GM06990 (cell line): ENCODE data around the gene ZAP70.
"Not testable (repeated sequence)": the region's sequence is repeated elsewhere in the genome, so short reads cannot be mapped to it uniquely, and the experiment has no call there.

Source experiments
- DNase-seq: peaks from one replicate; pipeline ENCODE4 v3.0.0-alpha.2; 2011; ENCODE audit not compliant: insufficient read length; ENCODE audit errors: extremely low read depth
- H3K27me3 ChIP-seq: replicated peaks from 2 replicates; pipeline ENCODE4 v1.6.0; 2011; ENCODE audit warnings: low read length; ENCODE audit not compliant: control insufficient read depth, insufficient read depth
- H3K36me3 ChIP-seq: 2 replicates; pipeline ENCODE4 v1.5.1; 2011; ENCODE audit warnings: low read length; ENCODE audit not compliant: control insufficient read depth, insufficient read depth
- H3K4me3 ChIP-seq: replicated peaks from 2 replicates; pipeline ENCODE4 v1.5.1; 2011; ENCODE audit warnings: low read depth, mild to moderate bottlenecking, control low read depth, low read length
- CTCF ChIP-seq: IDR thresholded peaks from 2 replicates; pipeline ENCODE4 v1.5.1; 2011; ENCODE audit warnings: low read length, control low read depth, mild to moderate bottlenecking, inconsistent platforms; ENCODE audit not compliant: insufficient read depth, poor library complexity, severe bottlenecking

The ZAP70 gene

GRCh38 chr2:97706112-97706511 is 7.3 kb upstream of the ZAP70 start:
- no peaks in the 10 kb centered on the region for H3K36me3 ChIP-seq
- DNase-seq: no peak
- H3K4me3 ChIP-seq: no peak overlapping the region
- no peak for TF ChIP-seq CTCF
- no peaks in the 10 kb centered on the region for H3K27me3 ChIP-seq

DNA sequence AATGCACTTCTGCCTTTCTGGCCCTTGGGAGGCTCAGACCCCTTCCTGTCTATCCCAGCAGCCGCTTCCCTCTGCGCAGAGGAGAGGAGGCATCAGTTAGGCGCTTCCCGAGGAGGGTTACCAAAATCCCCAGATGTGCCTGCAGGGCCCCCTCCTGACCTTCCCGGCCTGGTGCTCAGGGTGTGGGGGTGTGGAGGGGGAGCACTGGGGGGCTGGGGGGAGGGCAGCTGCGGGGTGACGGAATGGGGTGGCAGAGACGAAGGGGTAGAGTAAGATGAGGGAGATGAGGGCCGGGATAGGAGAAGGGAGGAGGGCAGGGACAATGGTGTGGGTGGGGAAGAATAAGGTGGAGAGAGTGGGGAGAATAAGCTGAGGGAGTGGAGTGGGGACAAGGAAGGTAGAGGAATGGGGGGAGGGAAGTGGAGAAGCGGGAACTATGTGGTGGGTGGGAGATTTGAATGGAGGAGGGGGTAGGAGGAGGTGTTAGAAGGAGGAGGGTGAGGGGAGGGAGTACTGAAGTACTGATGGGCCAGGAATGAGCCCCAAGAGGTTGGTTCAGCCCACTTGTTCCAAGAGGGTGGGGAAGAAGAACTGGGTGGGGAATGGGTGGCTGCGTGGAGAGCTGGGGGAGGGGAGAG is 6.5 kb upstream of the ZAP70 start:
- no peaks in the 10 kb centered on the region for H3K27me3 ChIP-seq
- no peaks in the 10 kb centered on the region for H3K36me3 ChIP-seq
- DNase-seq: no peak
- no peak overlapping the region for H3K4me3 ChIP-seq
- no peak for TF ChIP-seq CTCF

DNA sequence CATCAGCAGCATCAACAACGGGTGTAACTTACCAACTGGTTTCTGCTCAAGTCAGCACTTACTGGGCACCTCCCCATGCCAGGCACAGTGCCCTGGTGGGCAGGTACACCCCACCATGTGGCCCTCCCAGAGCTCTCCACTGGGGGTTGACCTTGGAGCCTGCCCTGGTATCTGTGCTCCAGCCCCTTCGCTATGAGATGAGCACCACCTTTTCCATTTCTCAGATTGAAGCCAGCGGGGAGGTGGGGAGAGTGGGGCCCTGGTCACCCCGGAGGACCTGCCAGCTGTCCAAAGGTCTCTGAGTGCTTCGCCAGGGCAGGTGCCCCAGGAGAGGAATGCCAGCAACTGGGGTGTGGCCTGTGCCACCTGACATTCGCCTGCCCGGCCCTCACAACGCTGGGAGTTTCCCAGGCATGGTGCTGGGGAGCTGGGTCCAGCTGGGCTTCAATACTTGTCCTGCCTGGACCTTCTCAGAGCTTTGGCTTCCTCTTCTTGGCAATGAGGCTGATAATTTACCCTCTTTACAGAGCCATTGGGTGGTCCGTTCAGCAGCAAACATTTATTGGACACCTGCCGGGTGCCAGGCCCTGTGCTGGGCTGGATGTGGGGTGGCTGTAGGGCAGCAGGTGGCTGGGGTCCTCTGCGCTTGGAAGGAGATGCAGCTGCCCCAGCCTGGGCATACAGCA is 5.9 kb upstream of the ZAP70 start:
- Histone ChIP-seq H3K27me3 (no peaks in the 10 kb centered on the region), H3K4me3 (no peak overlapping the region), H3K36me3 (no peaks in the 10 kb centered on the region)
- TF ChIP-seq CTCF: no peak
- no peak for DNase-seq

GRCh38 chr2:97708048-97708380 is 5.4 kb upstream of the ZAP70 start:
- Histone ChIP-seq H3K4me3 (no peak overlapping the region), H3K36me3 (no peaks in the 10 kb centered on the region), H3K27me3 (no peaks in the 10 kb centered on the region)
- DNase-seq: no peak
- no peak for TF ChIP-seq CTCF

DNA sequence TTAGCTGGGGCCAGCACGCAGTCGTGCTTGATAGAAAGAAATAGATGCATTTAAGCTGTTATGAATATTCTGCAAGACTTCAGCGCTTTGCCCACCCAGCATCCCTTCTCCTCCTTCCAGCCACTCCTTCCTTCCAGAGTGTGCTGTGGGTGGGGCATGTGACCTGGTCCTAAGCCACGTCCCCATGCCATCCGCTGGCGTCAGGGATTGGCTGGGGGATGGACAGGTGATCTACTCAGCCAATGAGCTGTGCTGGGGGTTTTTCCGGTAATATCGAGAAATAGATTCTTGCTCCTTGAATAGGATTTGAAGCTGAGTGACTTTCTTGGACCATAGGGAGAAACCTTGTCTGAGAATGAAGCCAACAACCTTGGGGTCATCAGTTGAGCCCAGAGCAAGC is 4.8 kb upstream of the ZAP70 start:
- H3K4me3 ChIP-seq: no peak overlapping the region
- H3K27me3 ChIP-seq: no peaks in the 10 kb centered on the region
- no peak for DNase-seq
- TF ChIP-seq CTCF: no peak
- no peaks in the 10 kb centered on the region for H3K36me3 ChIP-seq

- DNase-seq: no peak
- TF ChIP-seq CTCF: no peak
- no peak overlapping the region for H3K4me3 ChIP-seq
- H3K27me3 ChIP-seq: no peaks in the 10 kb centered on the region
- H3K36me3 ChIP-seq: no peaks in the 10 kb centered on the region
These were observed 2.0 kb upstream of the ZAP70 start for GRCh38 chr2:97711394-97711711.

DNA sequence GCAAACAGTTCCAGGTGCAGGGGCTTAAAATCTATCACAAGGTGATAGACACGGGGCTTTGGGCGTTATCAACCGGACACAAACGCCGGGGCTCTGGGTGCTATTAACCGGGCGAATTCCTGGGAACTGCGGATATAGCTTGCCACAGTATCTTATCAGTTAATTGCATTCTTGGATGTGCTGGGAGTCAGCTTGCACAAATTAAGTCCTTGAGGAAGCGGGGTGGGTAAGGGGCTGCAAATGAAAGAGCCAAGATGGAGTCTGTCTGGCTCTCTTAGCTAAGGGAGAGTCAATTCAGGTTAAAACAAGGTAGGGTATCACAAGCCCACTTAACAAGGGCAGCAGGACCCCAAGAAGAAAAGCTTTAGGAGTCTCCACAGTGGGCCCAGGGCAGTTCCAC is 1.2 kb upstream of the ZAP70 start:
- H3K27me3 ChIP-seq, H3K4me3 ChIP-seq, DNase-seq, H3K36me3 ChIP-seq: not testable (repeated sequence)
